Measurements from ENCODE around the gene STX10. TPM values are rescaled to one million over a fixed set of nuclear protein-coding genes. Genes with fewer than 3 reads are reported as not detected.
"Not testable (repeated sequence)": the region's sequence is repeated elsewhere in the genome, so short reads cannot be mapped to it uniquely, and the experiment has no call there.

The STX10 gene
- total RNA-seq, 6 experiments from 2014 or later, result 18.2 to 41.5 (median 23.4) TPM

DNA sequence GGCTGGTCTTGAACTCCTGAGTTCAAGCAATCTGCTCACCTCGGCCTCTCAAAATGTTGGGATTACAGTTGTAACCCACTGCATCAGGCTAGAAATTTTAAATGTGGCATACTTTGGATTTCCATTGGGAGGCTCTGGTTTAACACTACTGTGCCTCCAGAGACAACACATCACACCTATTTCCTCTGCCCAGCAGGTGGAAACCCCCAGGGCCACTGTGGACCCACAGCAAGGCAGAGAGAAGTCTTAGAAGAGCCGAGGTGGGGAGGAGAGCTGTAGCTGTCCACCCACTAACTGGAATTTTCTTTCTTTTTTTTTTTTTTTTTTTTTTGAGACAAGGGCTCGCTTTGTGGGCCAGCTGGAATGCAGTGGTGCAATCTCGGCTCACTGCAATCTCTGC is 39.4 kb upstream of the STX10 start:
- no peaks in the 10 kb centered on the region for H3K9me3 ChIP-seq
- ATAC-seq (no peak), DNase-seq (no peak)
- H3K4me3 ChIP-seq, result no peak overlapping the region
- TF ChIP-seq CTCF (IDR thresholded peaks at IDR 0.05) (no peak), POLR2A (IDR thresholded peaks at IDR 0.05) (no peak)
- peaks cover 0 to 19% (median 7%) of the 10 kb centered on the region in 4 donors for H3K4me1 ChIP-seq
- no peaks in the 10 kb centered on the region for H3K27me3 ChIP-seq
- WGBS (ENCODE audit: insufficient coverage, low coverage, low lambda C conversion rate, missing lambda C conversion rate), result 33% methylated on average over 1 of the region's 4 CpGs
- intact Hi-C loops (cut with DNase I), result no loop called here
- H3K27ac ChIP-seq, result no peak overlapping the region
- H3K36me3 ChIP-seq, result no peaks in the 10 kb centered on the region

DNA sequence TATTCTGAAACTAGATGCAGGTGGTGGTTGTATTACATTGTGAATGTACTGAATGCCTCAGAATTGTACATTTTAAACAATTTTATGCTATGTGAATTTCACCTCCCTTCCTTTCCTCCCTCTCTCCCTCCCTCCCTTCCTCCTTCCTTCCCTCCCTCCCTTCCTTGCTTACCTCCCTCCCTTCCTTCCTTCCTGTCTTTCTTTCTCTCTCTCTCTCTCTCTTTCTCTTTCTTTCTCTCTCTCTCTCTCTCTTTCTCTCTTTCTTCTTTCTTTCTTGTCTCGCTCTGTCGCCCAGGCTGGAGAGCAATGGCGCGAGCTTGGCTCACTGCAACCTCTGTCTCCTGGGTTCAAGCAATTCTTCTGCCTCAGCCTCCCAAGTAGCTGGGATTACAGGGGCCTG is 37.2 kb upstream of the STX10 start:
- 94% methylated on average over 4 of the region's 4 CpGs for WGBS (ENCODE audit: insufficient coverage, low coverage, low lambda C conversion rate, missing lambda C conversion rate)
- no peaks in the 10 kb centered on the region for H3K36me3 ChIP-seq
- H3K4me1 ChIP-seq, result peaks cover 0 to 18% (median 5%) of the 10 kb centered on the region in 4 donors
- TF ChIP-seq POLR2A (IDR thresholded peaks at IDR 0.05) (no peak), CTCF (IDR thresholded peaks at IDR 0.05) (no peak)
- ATAC-seq, result no peak
- no peaks in the 10 kb centered on the region for H3K27me3 ChIP-seq
- no peaks in the 10 kb centered on the region for H3K9me3 ChIP-seq
- no peak for DNase-seq
- H3K4me3 ChIP-seq, result no peak overlapping the region
- intact Hi-C loops (cut with DNase I), result no loop called here
- H3K27ac ChIP-seq, result no peak overlapping the region

DNA sequence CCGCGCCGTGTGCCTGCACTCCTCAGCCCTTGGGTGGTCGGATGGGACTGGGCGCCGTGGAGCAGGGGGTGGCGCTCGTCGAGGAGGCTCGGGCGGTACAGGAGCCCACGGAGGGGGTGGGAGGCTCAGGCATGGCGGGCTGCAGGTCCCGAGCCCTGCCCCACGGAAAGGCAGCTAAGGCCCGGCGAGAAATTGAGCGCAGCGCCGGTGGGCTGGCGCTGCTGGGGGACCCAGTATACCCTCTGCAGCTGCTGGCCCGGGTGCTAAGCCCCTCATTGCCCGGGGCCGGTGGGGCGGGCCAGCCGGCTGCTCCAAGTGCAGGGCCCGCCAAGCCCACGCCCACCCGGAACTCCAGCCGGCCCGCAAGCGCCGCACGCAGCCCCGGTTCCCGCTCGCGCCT is 36.5 kb upstream of the STX10 start:
- no CpG with 5 or more reads among the region's 38 CpGs for whole genome bisulfite sequencing (ENCODE audit: insufficient coverage, low coverage, low lambda C conversion rate, missing lambda C conversion rate)
- H3K36me3 ChIP-seq; H3K27me3 ChIP-seq; intact Hi-C loops (cut with DNase I); DNase-seq; H3K4me3 ChIP-seq; H3K9me3 ChIP-seq; ATAC-seq; H3K27ac ChIP-seq: not testable (repeated sequence)
- peaks cover 0 to 17% (median 6%) of the 10 kb centered on the region in 4 donors for H3K4me1 ChIP-seq

DNA sequence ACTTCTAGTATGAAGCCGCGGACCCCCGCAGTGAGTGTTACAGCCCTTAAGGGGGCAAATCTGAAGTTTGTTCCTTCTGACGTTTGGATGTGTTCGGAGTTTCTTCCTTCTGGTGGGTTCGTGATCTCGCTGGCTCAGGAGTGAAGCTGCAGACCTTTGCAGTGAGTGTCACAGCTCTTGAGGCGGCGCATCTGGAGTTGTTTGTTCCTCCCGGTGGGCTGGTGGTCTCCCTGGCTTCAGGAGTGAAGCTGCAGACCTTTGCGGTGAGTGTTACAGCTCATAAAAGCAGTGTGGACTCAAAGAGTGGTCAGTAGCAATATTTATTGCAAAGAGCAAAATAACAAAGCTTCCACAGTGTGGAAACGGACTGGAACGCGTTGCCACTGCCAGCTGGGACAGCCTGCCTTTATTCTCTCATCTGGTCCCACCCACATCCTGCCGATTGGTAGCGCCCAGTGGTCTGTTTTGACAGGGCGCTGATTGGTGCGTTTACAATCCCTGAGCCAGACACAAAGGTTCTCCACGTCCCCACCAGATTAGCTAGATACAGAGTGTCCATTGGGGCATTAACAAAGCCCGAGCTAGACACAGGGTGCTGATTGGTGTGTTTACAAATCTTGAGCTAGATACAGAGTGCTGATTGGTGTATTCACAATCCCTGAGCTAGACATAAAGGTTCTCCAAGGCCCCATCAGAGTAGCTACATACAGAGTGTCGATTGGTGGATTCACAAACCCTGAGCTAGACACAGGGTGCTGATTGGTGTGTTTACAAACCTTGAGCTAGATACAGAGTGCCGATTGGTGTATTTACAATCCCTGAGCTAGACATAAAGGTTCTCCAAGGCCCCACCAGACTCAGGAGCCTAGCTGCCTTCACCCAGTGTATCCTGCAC is 35.8 kb upstream of the STX10 start:
- H3K27ac ChIP-seq; H3K27me3 ChIP-seq; ATAC-seq; H3K9me3 ChIP-seq; DNase-seq; H3K36me3 ChIP-seq; H3K4me3 ChIP-seq; intact Hi-C loops (cut with DNase I): not testable (repeated sequence)
- H3K4me1 ChIP-seq, result peaks cover 0 to 14% (median 6%) of the 10 kb centered on the region in 4 donors
- WGBS (ENCODE audit: insufficient coverage, low coverage, low lambda C conversion rate, missing lambda C conversion rate), result 90% methylated on average over 8 of the region's 22 CpGs

DNA sequence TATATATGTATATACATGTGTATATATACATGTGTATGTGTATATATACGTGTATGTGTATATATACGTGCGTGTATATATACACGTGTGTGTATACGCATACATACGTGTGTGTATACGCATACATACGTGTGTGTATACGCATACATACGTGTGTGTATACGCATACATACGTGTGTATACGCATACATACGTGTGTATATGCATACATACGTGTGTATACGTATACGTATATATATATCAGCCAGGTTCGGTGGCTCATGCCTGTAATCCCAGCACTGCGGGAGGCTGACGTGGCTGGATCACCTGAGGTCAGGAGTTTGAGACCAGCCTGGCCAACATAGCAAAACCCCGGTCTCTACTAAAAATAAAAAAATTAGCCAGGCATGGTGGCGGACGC is 34.8 kb upstream of the STX10 start:
- H3K27me3 ChIP-seq; H3K27ac ChIP-seq; H3K4me3 ChIP-seq; H3K4me1 ChIP-seq; H3K36me3 ChIP-seq; DNase-seq; H3K9me3 ChIP-seq; intact Hi-C loops (cut with DNase I); ATAC-seq: not testable (repeated sequence)
- 55% methylated on average over 14 of the region's 23 CpGs for WGBS (ENCODE audit: insufficient coverage, low coverage, low lambda C conversion rate, missing lambda C conversion rate)

DNA sequence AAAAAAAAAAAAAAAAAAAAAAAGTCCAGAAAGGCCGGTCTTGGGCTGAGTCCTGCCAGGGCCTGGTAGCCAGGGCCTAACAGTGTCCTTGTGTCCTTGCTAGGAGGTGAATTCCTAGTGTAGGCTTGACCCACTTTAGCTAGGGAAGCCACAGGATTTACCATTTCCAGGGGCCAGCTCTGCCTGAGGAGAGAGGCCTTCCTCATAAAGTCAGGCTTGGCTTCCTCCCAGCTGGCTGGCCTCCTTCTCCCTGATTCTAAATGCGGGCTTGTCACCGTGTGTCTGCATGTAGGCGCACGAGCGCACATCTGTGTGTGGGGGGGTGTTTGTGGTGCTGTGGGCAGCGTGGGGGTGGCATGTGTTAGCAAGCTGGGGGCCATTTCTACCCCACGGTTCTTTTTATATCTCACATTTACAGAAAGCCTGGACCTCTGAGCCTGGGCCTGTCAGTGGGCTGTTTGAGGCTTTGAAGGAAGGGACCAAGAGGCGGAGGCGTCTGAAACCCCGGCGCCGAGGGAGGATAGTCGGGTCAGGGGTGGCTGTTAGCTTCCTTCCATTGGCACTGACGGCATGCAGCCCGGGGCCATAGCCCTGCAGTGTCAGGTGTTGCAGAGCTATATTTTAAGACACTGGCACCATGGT is 31.7 kb upstream of the STX10 start:
- Histone ChIP-seq H3K4me1 (peaks cover 0 to 9% (median 3%) of the 10 kb centered on the region in 4 donors), H3K27me3 (no peaks in the 10 kb centered on the region), H3K36me3 (no peaks in the 10 kb centered on the region), H3K27ac (peak overlapping the region in 1 of 3 donors; percentile 40), H3K4me3 (no peak overlapping the region), H3K9me3 (no peaks in the 10 kb centered on the region)
- intact Hi-C loops (cut with DNase I), result no loop called here
- peak; percentile 80 to 93 (median 82) for ATAC-seq
- WGBS (ENCODE audit: insufficient coverage, low coverage, low lambda C conversion rate, missing lambda C conversion rate), result 27% methylated on average over 7 of the region's 16 CpGs
- DNase-seq, result peak in 2 of 3 donors; percentile 70 to 72
- TF ChIP-seq POLR2A (IDR thresholded peaks at IDR 0.05), result no peak
- TF ChIP-seq CTCF (IDR thresholded peaks at IDR 0.05), result no peak

GRCh38 chr19:13178291-13178690 is 28.1 kb upstream of the STX10 start:
- DNase-seq; H3K36me3 ChIP-seq; H3K27ac ChIP-seq; H3K27me3 ChIP-seq; H3K9me3 ChIP-seq; intact Hi-C loops (cut with DNase I); H3K4me3 ChIP-seq; ATAC-seq; H3K4me1 ChIP-seq: not testable (repeated sequence)
- 92% methylated on average over 6 of the region's 10 CpGs for WGBS (ENCODE audit: insufficient coverage, low coverage, low lambda C conversion rate, missing lambda C conversion rate)

DNA sequence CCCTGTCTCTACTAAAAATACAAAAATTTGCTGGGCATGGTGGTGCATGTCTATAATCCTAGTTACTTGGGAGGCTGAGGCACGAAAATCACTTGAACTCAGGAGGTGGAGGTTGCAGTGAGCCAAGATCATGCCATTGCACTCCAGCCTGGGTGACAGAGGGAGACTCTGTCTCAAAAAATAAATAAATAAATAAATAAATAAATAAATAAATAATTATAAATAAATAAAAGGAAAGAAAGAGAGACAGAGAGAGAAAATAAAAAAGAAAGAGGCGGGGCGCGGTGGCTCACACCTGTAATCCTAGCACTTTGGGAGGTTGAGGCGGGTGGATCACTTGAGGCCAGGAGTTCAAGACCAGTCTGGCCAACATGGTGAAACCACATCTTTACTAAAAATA is 27.4 kb upstream of the STX10 start:
- H3K9me3 ChIP-seq, ATAC-seq: not testable (repeated sequence)

More for the DNA sequence above, 27.4 kb upstream of the STX10 start:
- H3K4me3 ChIP-seq; H3K4me1 ChIP-seq; intact Hi-C loops (cut with DNase I); DNase-seq; H3K36me3 ChIP-seq; H3K27me3 ChIP-seq; H3K27ac ChIP-seq: not testable (repeated sequence)
- 92% methylated on average over 5 of the region's 5 CpGs for WGBS (ENCODE audit: insufficient coverage, low coverage, low lambda C conversion rate, missing lambda C conversion rate)
